OCI-LY1 (cell line): ENCODE results near the gene TCERG1L.

Source experiments
- H2AFZ ChIP-seq: fragments of 200-600 bp; sonication (generic), shearing (Covaris generic); 2 replicates; pipeline ENCODE4 v1.6.0; 2014; ENCODE audit warnings: antibody characterized with exemption, mild to moderate bottlenecking, low read length
- H3F3A ChIP-seq: fragments of 200-600 bp; sonication (generic), shearing (Covaris generic); 2 replicates; pipeline ENCODE4 v1.6.0; 2014; ENCODE audit warnings: mild to moderate bottlenecking, antibody characterized with exemption, low read length, moderate library complexity; ENCODE audit not compliant: insufficient read depth
- H3K27ac ChIP-seq: fragments of 200-600 bp; sonication (generic); 2 replicates; pipeline ENCODE4 v1.5.1; 2014; ENCODE audit warnings: low read length, mixed run types, mild to moderate bottlenecking, low read depth; ENCODE audit not compliant: poor library complexity, severe bottlenecking
- H3K27me3 ChIP-seq: fragments of 200-600 bp; sonication (generic); 2 replicates; pipeline ENCODE4 v1.6.0; 2014; ENCODE audit warnings: antibody characterized with exemption, mild to moderate bottlenecking, low read length, moderate library complexity; ENCODE audit not compliant: insufficient read depth
- H3K36me3 ChIP-seq: fragments of 200-600 bp; sonication (generic); 2 replicates; pipeline ENCODE4 v1.6.1; 2014; ENCODE audit warnings: mild to moderate bottlenecking, antibody characterized with exemption, low read length, moderate library complexity, mixed read lengths; ENCODE audit not compliant: insufficient read depth
- H3K4me1 ChIP-seq: fragments of 200-600 bp; sonication (generic); 2 replicates; pipeline ENCODE4 v1.5.1; 2014; ENCODE audit warnings: mild to moderate bottlenecking, low read length, moderate library complexity; ENCODE audit not compliant: insufficient read depth, severe bottlenecking
- H3K4me2 ChIP-seq: fragments of 200-600 bp; sonication (generic), shearing (Covaris generic); 2 replicates; pipeline ENCODE4 v1.6.1; 2014; ENCODE audit warnings: low read length
- H3K4me3 ChIP-seq: fragments of 200-600 bp; sonication (generic); 2 replicates; pipeline ENCODE4 v1.5.1; 2014; ENCODE audit warnings: low read length, low read depth, mild to moderate bottlenecking, mixed read lengths; ENCODE audit not compliant: poor library complexity, severe bottlenecking
- H3K79me2 ChIP-seq: fragments of 200-600 bp; shearing (Covaris generic); 2 replicates; pipeline ENCODE4 v1.6.1; 2016; ENCODE audit warnings: mixed run types, low read length, mixed read lengths; ENCODE audit not compliant: insufficient read depth
- H3K9ac ChIP-seq: fragments of 200-600 bp; sonication (generic), shearing (Covaris generic); 2 replicates; pipeline ENCODE4 v1.6.1; 2014; ENCODE audit warnings: mild to moderate bottlenecking, low read length, mixed read lengths
- H3K9me2 ChIP-seq: fragments of 200-600 bp; sonication (generic), shearing (Covaris generic); 2 replicates; pipeline ENCODE4 v1.6.1; 2014; ENCODE audit warnings: low read depth, mild to moderate bottlenecking, low read length, mixed read lengths
- H3K9me3 ChIP-seq: fragments of 200-600 bp; shearing (Covaris generic); 2 replicates; pipeline ENCODE4 v1.6.1; 2014; ENCODE audit warnings: low read length, mixed read lengths
- H4K20me1 ChIP-seq: fragments of 200-600 bp; sonication (generic), shearing (Covaris generic); 2 replicates; pipeline ENCODE4 v1.6.0; 2016; ENCODE audit warnings: mild to moderate bottlenecking, low read length; ENCODE audit not compliant: insufficient read depth
- CTCF ChIP-seq: fragments of 200-600 bp; sonication (generic), shearing (Covaris generic); IDR thresholded peaks from 2 replicates; pipeline ENCODE4 v1.5.1; 2017; ENCODE audit warnings: mild to moderate bottlenecking, antibody characterized with exemption, low read length, moderate library complexity, mixed read lengths
- EZH2 ChIP-seq: fragments of 200-600 bp; sonication (generic), shearing (Covaris generic); IDR thresholded peaks from 2 replicates; pipeline ENCODE4 v1.8.0; 2017; ENCODE audit warnings: borderline replicate concordance, mixed run types, mild to moderate bottlenecking, antibody characterized with exemption, low read length, moderate library complexity, mixed read lengths

The TCERG1L gene

GRCh38 chr10:131072651-131073468 is 238.7 kb downstream of the TCERG1L start:
- Histone ChIP-seq H3K4me2 (no peak overlapping the region), H3K9me3 (no peaks in the 10 kb centered on the region), H3F3A (no peaks in the 10 kb centered on the region), H3K9ac (no peak overlapping the region), H2AFZ (no peak overlapping the region), H4K20me1 (no peaks in the 10 kb centered on the region), H3K4me3 (no peak overlapping the region), H3K36me3 (no peaks in the 10 kb centered on the region), H3K27me3 (no peaks in the 10 kb centered on the region), H3K79me2 (no peaks in the 10 kb centered on the region), H3K4me1 (no peaks in the 10 kb centered on the region), H3K27ac (no peak overlapping the region), H3K9me2 (no peaks in the 10 kb centered on the region)
- no peak for TF ChIP-seq CTCF
- TF ChIP-seq EZH2: no peak

GRCh38 chr10:131071721-131072120 is 239.8 kb downstream of the TCERG1L start:
- TF ChIP-seq CTCF (no peak), EZH2 (no peak)

DNA sequence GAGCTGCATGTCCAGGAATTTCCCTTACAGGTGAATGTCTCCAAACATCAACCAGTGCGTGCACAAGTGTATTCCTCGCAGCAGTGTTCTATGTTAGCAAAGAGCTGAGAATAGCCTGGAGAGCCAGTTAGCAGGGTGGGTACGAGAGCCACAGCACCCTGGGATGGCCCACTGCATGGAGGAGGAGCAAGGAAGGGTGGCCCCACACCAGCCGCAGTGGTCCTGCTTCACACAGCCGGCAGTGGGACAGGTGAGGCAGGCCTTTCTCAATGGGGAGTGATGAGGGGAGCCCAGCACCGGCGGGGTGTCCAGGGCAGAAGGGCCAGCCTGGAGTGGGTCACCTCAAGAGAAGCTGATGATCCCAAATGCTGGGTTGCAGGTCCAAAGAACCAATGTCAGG is 240.7 kb downstream of the TCERG1L start:
- Histone ChIP-seq H3K36me3 (no peaks in the 10 kb centered on the region), H3K4me2 (no peak overlapping the region), H4K20me1 (no peaks in the 10 kb centered on the region), H3F3A (no peaks in the 10 kb centered on the region), H3K27ac (no peak overlapping the region), H3K9ac (no peak overlapping the region), H3K4me3 (no peak overlapping the region), H3K9me3 (no peaks in the 10 kb centered on the region), H3K4me1 (no peaks in the 10 kb centered on the region), H3K9me2 (no peaks in the 10 kb centered on the region), H3K27me3 (no peaks in the 10 kb centered on the region), H3K79me2 (no peaks in the 10 kb centered on the region), H2AFZ (no peak overlapping the region)
- TF ChIP-seq EZH2 (no peak), CTCF (no peak)

More at GRCh38 chr10:131071721-131072120, 239.8 kb downstream of the TCERG1L start:
- H3K9me2 ChIP-seq: no peaks in the 10 kb centered on the region
- no peak overlapping the region for H3K4me2 ChIP-seq
- H3K27me3 ChIP-seq: no peaks in the 10 kb centered on the region
- H3K79me2 ChIP-seq: no peaks in the 10 kb centered on the region
- H2AFZ ChIP-seq: no peak overlapping the region
- H3K27ac ChIP-seq: no peak overlapping the region
- no peaks in the 10 kb centered on the region for H3K9me3 ChIP-seq
- no peaks in the 10 kb centered on the region for H3F3A ChIP-seq
- no peaks in the 10 kb centered on the region for H3K4me1 ChIP-seq
- H3K9ac ChIP-seq: no peak overlapping the region
- no peak overlapping the region for H3K4me3 ChIP-seq
- no peaks in the 10 kb centered on the region for H4K20me1 ChIP-seq
- no peaks in the 10 kb centered on the region for H3K36me3 ChIP-seq
